Cardiac muscle cell (in vitro differentiated cells and primary cell): Measurements from ENCODE around the gene ZNF467. TPM values are rescaled to one million over a fixed set of nuclear protein-coding genes. Genes with fewer than 3 reads are reported as not detected.

Experiments
- DNase-seq, 2 donors: peaks; one replicate each; pipeline versions ENCODE4 v3.0.0 to v3.0.0-alpha.2; 2010 to 2017; ENCODE audit warnings: low read depth in 1 of 2, low spot score in 1 of 2
- H3K27ac ChIP-seq: fragments of 200-600 bp; sonication (generic); 2 replicates; pipeline ENCODE4 v1.5.1; 2016
- H3K27me3 ChIP-seq: fragments of 200-600 bp; sonication (generic); 2 replicates; pipeline ENCODE4 v1.6.0; 2016; ENCODE audit warnings: control low read depth
- H3K36me3 ChIP-seq: fragments of 200-600 bp; sonication (generic); 2 replicates; pipeline ENCODE4 v1.5.1; 2016; ENCODE audit warnings: control low read depth
- H3K4me1 ChIP-seq: fragments of 200-600 bp; sonication (generic); 2 replicates; pipeline ENCODE4 v1.8.1; 2017; ENCODE audit warnings: low read depth, mild to moderate bottlenecking, mixed run types
- H3K4me3 ChIP-seq: fragments of 200-600 bp; sonication (generic); 2 replicates; pipeline ENCODE4 v1.5.1; 2016; ENCODE audit warnings: mild to moderate bottlenecking
- H3K9me3 ChIP-seq: fragments of 200-600 bp; sonication (generic); 2 replicates; pipeline ENCODE4 v1.5.1; 2017; ENCODE audit warnings: low read depth, mild to moderate bottlenecking, control low read depth
- polyA plus RNA-seq: library from polyadenylated mRNA; unstranded; fragments of >200 nt; fragmentation: Nextera tagmentation; extraction: Ambion mirVana; gene quantifications from 2 replicates; pipeline ENCODE4 v1.2.1, GENCODE V29; 2016
- total RNA-seq: library from RNA; depleted of rRNA; stranded (reverse); fragments of >200 nt; gene quantifications from 2 replicates; pipeline ENCODE4 v1.2.3, GENCODE V29; 2016
- TF ChIP-seq, protein P1 (sequence below): IDR thresholded peaks from 2 replicates; pipeline ENCODE4 v1.5.1; 2012; ENCODE audit warnings: low read depth, mild to moderate bottlenecking, low read length

The ZNF467 gene
- total and polyA plus RNA-seq, 2 experiments from 2014 or later = 27.7 to 33.7 TPM

DNA sequence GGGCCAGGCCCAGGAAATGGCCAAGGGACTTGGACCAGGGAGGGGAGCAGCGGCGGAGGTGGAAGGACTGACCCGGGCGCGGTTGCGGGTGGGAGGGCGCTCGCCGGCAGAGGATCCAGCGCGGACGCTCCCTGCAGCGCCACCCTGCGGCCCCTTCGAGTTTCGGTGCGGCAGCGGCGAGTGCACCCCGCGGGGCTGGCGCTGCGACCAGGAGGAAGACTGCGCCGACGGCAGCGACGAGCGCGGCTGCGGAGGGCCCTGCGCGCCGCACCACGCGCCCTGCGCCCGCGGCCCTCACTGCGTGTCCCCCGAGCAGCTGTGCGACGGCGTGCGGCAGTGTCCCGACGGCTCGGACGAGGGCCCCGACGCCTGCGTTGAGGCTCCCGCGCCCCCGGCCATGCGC is 16.8 kb upstream of the ZNF467 start:
- Histone ChIP-seq H3K4me1 (no peaks in the 10 kb centered on the region), H3K27ac (no peak overlapping the region), H3K27me3 (peaks cover 35% of the 10 kb centered on the region), H3K36me3 (no peaks in the 10 kb centered on the region), H3K4me3 (no peak overlapping the region), H3K9me3 (no peaks in the 10 kb centered on the region)
- TF ChIP-seq, protein P1, sequence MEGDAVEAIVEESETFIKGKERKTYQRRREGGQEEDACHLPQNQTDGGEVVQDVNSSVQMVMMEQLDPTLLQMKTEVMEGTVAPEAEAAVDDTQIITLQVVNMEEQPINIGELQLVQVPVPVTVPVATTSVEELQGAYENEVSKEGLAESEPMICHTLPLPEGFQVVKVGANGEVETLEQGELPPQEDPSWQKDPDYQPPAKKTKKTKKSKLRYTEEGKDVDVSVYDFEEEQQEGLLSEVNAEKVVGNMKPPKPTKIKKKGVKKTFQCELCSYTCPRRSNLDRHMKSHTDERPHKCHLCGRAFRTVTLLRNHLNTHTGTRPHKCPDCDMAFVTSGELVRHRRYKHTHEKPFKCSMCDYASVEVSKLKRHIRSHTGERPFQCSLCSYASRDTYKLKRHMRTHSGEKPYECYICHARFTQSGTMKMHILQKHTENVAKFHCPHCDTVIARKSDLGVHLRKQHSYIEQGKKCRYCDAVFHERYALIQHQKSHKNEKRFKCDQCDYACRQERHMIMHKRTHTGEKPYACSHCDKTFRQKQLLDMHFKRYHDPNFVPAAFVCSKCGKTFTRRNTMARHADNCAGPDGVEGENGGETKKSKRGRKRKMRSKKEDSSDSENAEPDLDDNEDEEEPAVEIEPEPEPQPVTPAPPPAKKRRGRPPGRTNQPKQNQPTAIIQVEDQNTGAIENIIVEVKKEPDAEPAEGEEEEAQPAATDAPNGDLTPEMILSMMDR = peak; percentile 53
- DNase-seq = peak; percentile 32 to 76

DNA sequence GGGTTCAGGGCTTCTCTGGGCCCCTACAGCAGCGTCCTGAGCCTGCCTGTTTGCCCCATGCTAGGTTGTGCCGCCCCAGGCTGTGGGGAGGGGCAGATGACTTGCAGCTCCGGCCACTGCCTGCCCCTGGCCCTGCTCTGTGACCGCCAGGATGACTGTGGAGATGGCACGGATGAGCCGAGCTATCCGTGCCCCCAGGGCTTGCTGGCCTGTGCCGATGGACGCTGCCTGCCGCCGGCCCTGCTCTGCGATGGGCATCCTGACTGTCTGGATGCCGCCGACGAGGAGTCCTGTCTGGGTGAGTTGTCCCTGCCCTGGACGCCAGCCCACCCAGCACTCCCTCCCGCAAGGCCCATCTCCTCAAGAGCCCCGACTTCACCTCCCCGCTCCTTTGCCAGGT is 15.7 kb upstream of the ZNF467 start:
- Histone ChIP-seq H3K4me1 (no peaks in the 10 kb centered on the region), H3K27me3 (peaks cover 35% of the 10 kb centered on the region)

DNA sequence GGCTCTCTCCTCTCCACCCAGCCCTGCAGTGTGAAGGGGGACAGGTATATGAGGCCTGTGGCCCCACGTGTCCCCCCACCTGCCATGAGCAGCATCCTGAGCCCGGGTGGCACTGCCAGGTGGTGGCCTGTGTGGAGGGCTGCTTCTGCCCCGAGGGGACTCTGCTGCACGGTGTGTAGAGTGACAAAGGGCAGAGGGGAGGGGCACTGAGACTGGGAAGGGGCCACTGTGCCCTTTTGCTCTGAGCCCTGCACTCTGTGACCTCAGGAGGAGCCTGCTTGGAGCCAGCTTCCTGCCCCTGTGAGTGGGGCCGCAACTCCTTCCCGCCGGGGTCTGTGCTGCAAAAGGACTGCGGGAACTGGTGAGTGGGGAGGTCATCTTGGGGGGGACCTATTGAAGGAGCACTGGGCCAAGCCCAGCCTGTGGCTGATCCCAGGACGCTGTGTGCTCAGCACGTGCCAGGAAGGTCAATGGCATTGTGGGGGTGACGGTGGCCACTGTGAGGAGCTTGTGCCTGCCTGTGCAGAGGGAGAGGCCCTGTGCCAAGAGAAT is 15.0 kb upstream of the ZNF467 start:
- Histone ChIP-seq H3K27me3 (peaks cover 35% of the 10 kb centered on the region), H3K27ac (no peak overlapping the region), H3K4me1 (no peaks in the 10 kb centered on the region), H3K9me3 (no peaks in the 10 kb centered on the region), H3K4me3 (no peak overlapping the region), H3K36me3 (no peaks in the 10 kb centered on the region)
- no peak for DNase-seq
- TF ChIP-seq, protein P1 = no peak

More for the DNA sequence above, 15.7 kb upstream of the ZNF467 start:
- Histone ChIP-seq H3K36me3 (no peaks in the 10 kb centered on the region), H3K9me3 (no peaks in the 10 kb centered on the region), H3K4me3 (no peak overlapping the region), H3K27ac (no peak overlapping the region)
- no peak for DNase-seq
- TF ChIP-seq, protein P1 = no peak

DNA sequence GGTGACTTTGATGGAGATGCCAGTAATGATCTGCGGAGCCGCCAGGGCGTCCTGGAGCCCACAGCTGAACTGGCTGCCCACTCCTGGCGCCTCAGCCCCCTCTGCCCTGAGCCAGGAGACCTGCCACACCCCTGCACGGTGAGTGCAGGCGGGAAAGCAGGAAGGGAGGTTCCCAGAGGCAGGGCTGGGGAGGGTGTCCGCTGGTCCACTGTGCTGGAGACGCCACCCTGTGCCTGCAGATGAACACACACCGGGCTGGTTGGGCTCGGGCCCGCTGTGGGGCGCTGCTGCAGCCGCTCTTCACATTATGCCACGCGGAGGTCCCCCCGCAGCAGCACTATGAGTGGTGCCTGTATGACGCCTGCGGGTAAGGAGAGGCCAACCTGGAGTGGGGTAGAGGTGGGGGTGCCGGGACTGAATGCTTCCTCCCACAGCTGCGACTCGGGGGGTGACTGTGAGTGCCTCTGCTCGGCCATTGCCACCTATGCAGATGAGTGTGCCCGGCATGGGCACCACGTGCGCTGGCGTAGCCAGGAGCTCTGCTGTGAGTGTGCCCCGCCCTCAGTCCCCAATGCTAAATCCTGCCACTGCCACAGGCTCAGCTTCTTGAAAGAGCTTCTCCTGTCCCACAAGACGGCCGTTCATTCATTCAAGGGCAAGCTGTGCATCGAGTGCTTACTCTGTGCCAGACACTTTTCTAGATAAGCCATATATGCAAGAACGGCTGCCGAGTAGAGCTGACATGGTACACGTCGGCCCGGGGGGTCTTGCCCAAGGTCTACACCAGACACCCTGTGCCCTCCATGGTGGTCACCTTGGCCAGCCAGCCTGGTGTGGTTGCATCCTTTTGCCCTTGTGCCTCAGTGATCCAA is 14.3 kb upstream of the ZNF467 start:
- no peaks in the 10 kb centered on the region for H3K4me1 ChIP-seq
- H3K27ac ChIP-seq = no peak overlapping the region
- TF ChIP-seq, protein P1 = peak; percentile 40
- peaks cover 35% of the 10 kb centered on the region for H3K27me3 ChIP-seq
- no peaks in the 10 kb centered on the region for H3K9me3 ChIP-seq
- H3K36me3 ChIP-seq = no peaks in the 10 kb centered on the region
- no peak overlapping the region for H3K4me3 ChIP-seq
- DNase-seq = peak; percentile 17 to 34

DNA sequence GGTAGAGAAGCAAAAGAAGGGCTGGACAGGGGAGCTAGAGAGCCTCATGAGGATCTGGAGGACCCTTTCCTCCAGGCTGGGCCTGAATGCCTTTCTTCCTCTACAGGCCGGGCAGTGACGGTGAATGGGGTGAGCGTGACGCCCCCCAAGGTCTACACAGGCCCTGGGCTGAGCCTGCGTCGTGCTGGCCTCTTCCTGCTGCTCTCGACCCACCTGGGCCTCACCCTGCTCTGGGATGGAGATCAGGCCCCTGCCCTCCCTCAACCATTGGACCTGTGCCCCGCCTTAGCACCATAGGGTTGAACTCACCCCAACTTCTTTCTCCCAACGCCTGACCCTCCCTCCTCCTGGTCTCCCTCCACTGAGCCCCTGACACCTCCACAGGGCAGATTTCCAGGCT is 12.6 kb upstream of the ZNF467 start:
- no peaks in the 10 kb centered on the region for H3K36me3 ChIP-seq
- H3K4me3 ChIP-seq = no peak overlapping the region
- H3K4me1 ChIP-seq = no peaks in the 10 kb centered on the region
- H3K9me3 ChIP-seq = no peaks in the 10 kb centered on the region
- DNase-seq = no peak
- no peak overlapping the region for H3K27ac ChIP-seq
- peaks cover 31% of the 10 kb centered on the region for H3K27me3 ChIP-seq
- TF ChIP-seq, protein P1 = no peak
